Right ventricle myocardium superior (tissue), 1 donor: ENCODE measurements around the gene TIAL1. TPM values are rescaled to one million over a fixed set of nuclear protein-coding genes. Genes with fewer than 3 reads are reported as not detected.

ENCODE experiments used
- ATAC-seq: fragments of 200-7000 bp; cut with Tn5 transposase; one replicate; pipeline ENCODE4 v1.9.1; 2020; ENCODE audit warnings: mild to moderate bottlenecking; ENCODE audit not compliant: poor library complexity
- DNase-seq: peaks from one replicate; pipeline ENCODE4 v3.0.0-alpha.2; 2020
- intact Hi-C: fragments of 100-400 bp; cut with DNase I; formaldehyde crosslinking; loops from one replicate; pipeline ENCODE4 v1.11.2; 2022
- total RNA-seq: library from RNA; stranded (reverse); fragmentation: NEBNext Ultra II Directional; extraction: Animal tissue kit (Norgen Biotek cat#: 25700); gene quantifications from one replicate; pipeline ENCODE4 v1.2.1, GENCODE V29; 2021
- donor health status: DM: no; HTN: yes; CAD: no; lungs with severe emphysema.

Gene TIAL1
- total RNA-seq, 1 donor from 2014 or later: 75.1 TPM

GRCh38 chr10:119619215-119619614 is 22.5 kb upstream of the TIAL1 start:
- DNase-seq (no peak), ATAC-seq (no peak)
- intact Hi-C loops: no loop called here

GRCh38 chr10:119616882-119617570 is 20.3 kb upstream of the TIAL1 start:
- intact Hi-C loops: no loop called here

GRCh38 chr10:119614686-119615085 is 17.9 kb upstream of the TIAL1 start:
- intact Hi-C loops: no loop called here
- ATAC-seq: no peak
- no peak for DNase-seq

More at GRCh38 chr10:119616882-119617570, 20.3 kb upstream of the TIAL1 start:
- peak; percentile 57 for DNase-seq
- peak; percentile 49 for ATAC-seq

GRCh38 chr10:119613741-119614140 is 17.0 kb upstream of the TIAL1 start:
- intact Hi-C loops: no loop called here
- no peak for DNase-seq
- ATAC-seq: no peak

- ATAC-seq (no peak), DNase-seq (no peak)
- intact Hi-C loops: no loop called here
Measured at GRCh38 chr10:119611433-119611832, 14.7 kb upstream of the TIAL1 start.

GRCh38 chr10:119609516-119609915 is 12.8 kb upstream of the TIAL1 start:
- intact Hi-C loops: no loop called here
- no peak for ATAC-seq

GRCh38 chr10:119608316-119609155 is 11.8 kb upstream of the TIAL1 start:
- ATAC-seq (peak; percentile 89), DNase-seq (peak; percentile 61)
- intact Hi-C loops: no loop called here

More at GRCh38 chr10:119609516-119609915, 12.8 kb upstream of the TIAL1 start:
- no peak for DNase-seq

- DNase-seq: no peak
- ATAC-seq: no peak
- intact Hi-C loops: no loop called here
Measured at GRCh38 chr10:119604468-119604867, 7.7 kb upstream of the TIAL1 start.

GRCh38 chr10:119602241-119603095 is 5.7 kb upstream of the TIAL1 start:
- intact Hi-C loops: no loop called here
- no peak for DNase-seq
- no peak for ATAC-seq

- no peak for DNase-seq
- no peak for ATAC-seq
- intact Hi-C loops: loop anchor here (10.0 kb wide), 1 partner anchor 276 kb away; the partner anchor contains the start of gene MCMBP
Measured at GRCh38 chr10:119598397-119598796, 1.6 kb upstream of the TIAL1 start.

- no peak for ATAC-seq
- no peak for DNase-seq
- intact Hi-C loops: loop anchor here (10.0 kb wide), 1 partner anchor 277 kb away; the partner anchor contains the start of gene MCMBP
Measured at GRCh38 chr10:119597405-119598186, 832 bp upstream of the TIAL1 start.

- intact Hi-C loops: loop anchor here (10.0 kb wide), 1 partner anchor 279 kb away; the partner anchor contains the start of gene MCMBP
- DNase-seq (peak; percentile 55), ATAC-seq (peak; percentile 54)
Measured at GRCh38 chr10:119595676-119596515, 868 bp downstream of the TIAL1 start.

- no peak for ATAC-seq
- DNase-seq: no peak
- intact Hi-C loops: loop anchor here (10.0 kb wide), 1 partner anchor 280 kb away; the partner anchor contains the start of gene MCMBP
Measured at GRCh38 chr10:119595134-119595675, 1.6 kb downstream of the TIAL1 start.

GRCh38 chr10:119588071-119588470 is 8.7 kb downstream of the TIAL1 start:
- intact Hi-C loops: no loop called here
- DNase-seq (no peak), ATAC-seq (no peak)

GRCh38 chr10:119578355-119578754 is 18.4 kb downstream of the TIAL1 start:
- ATAC-seq: no peak
- DNase-seq: no peak
- intact Hi-C loops: no loop called here

- ATAC-seq (no peak), DNase-seq (no peak)
- intact Hi-C loops: no loop called here
Measured at GRCh38 chr10:119575991-119576390, 20.8 kb downstream of the TIAL1 start.

GRCh38 chr10:119575506-119575905 is 21.3 kb downstream of the TIAL1 start:
- no peak for DNase-seq
- ATAC-seq: peak; percentile 34
- intact Hi-C loops: no loop called here
